Fibroblast of the aortic adventitia (primary cell): Measurements from ENCODE around the gene SNPH. TPM values are rescaled to one million over a fixed set of nuclear protein-coding genes. Genes with fewer than 3 reads are reported as not detected.

Experiments
- DNase-seq: peaks from one replicate; pipeline ENCODE4 v3.0.0-alpha.2; 2010; ENCODE audit warnings: low read depth
- H3K4me3 ChIP-seq: 2 replicates; pipeline ENCODE4 v1.5.1; 2011; ENCODE audit warnings: low read depth, mild to moderate bottlenecking, control low read depth, low read length, moderate library complexity
- CTCF ChIP-seq: IDR thresholded peaks from 2 replicates; pipeline ENCODE4 v1.5.1; 2011; ENCODE audit warnings: mild to moderate bottlenecking, low read length, control low read depth, inconsistent platforms; ENCODE audit not compliant: insufficient read depth
- total RNA-seq: library from RNA; depleted of rRNA; stranded (reverse); fragments of >200 nt; gene quantifications from 2 replicates; pipeline ENCODE4 v1.2.3, GENCODE V29; 2012; ENCODE audit warnings: low replicate concordance

Gene SNPH
- total RNA-seq, 1 donor, result 7.7 TPM

GRCh38 chr20:1272368-1273100 is 6.4 kb downstream of the SNPH start:
- TF ChIP-seq CTCF, result no peak
- no peak for DNase-seq
- H3K4me3 ChIP-seq, result no peak overlapping the region

- DNase-seq, result no peak
- TF ChIP-seq CTCF, result no peak
- no peak overlapping the region for H3K4me3 ChIP-seq
These were observed 7.3 kb downstream of the SNPH start for GRCh38 chr20:1273366-1273765.

GRCh38 chr20:1274485-1275311 is 8.6 kb downstream of the SNPH start:
- TF ChIP-seq CTCF, result no peak
- H3K4me3 ChIP-seq, result no peak overlapping the region
- no peak for DNase-seq

GRCh38 chr20:1275919-1276318 is 9.8 kb downstream of the SNPH start:
- no peak for DNase-seq
- H3K4me3 ChIP-seq, result no peak overlapping the region
- TF ChIP-seq CTCF, result no peak

GRCh38 chr20:1277529-1278322 is 11.6 kb downstream of the SNPH start:
- no peak for TF ChIP-seq CTCF
- no peak for DNase-seq

GRCh38 chr20:1278993-1279392 is 12.9 kb downstream of the SNPH start:
- H3K4me3 ChIP-seq, result no peak overlapping the region
- no peak for TF ChIP-seq CTCF
- no peak for DNase-seq

More at GRCh38 chr20:1277529-1278322, 11.6 kb downstream of the SNPH start:
- no peak overlapping the region for H3K4me3 ChIP-seq
